ENCODE data around the gene NECTIN1.

The NECTIN1 gene

DNA sequence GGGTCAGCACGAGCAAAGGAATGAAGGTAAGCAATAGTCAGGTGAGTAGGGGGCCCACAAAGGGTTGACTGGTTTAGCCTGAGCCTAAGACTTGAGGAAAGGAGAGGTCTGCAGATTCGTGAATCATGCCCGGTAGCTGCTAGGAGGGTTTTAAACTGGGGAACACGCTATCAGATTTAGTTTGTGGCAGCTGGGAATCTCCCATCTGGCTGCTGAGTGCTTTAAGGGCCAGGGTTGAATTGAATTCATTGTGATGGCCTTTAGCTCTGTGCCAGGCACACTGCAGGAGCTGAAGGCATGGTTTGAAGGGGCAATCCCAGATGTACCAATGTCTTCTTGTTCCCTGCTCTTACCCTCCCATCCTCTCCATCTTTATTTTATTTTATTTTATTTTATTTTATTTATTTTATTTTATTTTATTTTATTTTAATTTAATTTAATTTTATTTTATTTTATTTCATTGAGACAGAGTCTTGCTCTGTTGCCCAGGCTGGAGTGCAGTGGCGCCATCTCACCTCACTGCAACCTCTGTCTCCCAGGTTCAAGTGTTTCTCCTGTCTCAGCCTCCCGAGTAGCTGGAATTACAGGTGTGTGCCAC is 1.9 kb upstream of the NECTIN1 start:
- DNase-seq (ENCODE audit: low read depth in 2 of 2), result no peak

GRCh38 chr11:119729951-119730613 is 1.1 kb upstream of the NECTIN1 start:
- no peak for DNase-seq (ENCODE audit: low read depth in 2 of 2)

DNA sequence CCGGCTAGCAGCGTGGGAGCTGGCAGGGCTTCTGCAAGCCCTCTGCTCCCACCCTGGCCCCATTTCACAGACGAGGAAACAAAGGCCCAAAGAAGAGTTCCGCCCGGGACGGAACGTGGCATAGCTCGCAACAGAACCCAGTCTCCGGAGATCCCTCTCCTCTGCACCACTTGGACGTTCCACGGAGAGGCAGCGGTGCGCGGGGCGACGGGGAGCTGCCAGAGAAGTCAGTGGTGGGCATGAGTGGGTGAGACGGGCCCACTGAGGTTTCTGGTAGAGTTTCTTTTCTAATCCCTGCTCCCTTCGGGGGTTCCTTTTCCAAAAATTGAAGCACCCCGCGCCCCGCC is 554 bp upstream of the NECTIN1 start:
- DNase-seq (ENCODE audit: low read depth in 2 of 2), result no peak

DNA sequence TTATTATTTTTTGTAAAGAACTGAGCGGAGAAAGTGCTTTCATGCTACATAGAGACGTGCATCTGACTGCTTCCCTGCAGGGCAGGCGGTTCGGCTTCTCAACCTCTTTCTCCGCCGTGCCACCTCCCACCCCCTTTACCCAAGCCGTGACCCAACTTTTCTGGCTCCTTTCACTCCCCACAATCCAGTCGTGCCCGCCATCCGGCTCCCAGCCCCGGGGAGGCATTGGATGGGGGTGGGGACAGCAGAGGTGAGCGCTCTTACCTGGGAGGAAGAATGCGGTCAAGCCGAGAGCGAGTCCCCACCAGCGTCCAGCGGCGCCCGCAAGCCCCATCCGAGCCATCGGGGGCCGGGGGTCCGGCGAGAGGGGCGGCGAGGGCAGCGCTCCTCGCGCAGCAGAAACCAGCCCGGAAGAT is 781 bp downstream of the NECTIN1 start:
- DNase-seq (ENCODE audit: low read depth in 2 of 2), result no peak

GRCh38 chr11:119727523-119728151 is 1.4 kb downstream of the NECTIN1 start:
- DNase-seq (ENCODE audit: low read depth in 2 of 2), result no peak

DNA sequence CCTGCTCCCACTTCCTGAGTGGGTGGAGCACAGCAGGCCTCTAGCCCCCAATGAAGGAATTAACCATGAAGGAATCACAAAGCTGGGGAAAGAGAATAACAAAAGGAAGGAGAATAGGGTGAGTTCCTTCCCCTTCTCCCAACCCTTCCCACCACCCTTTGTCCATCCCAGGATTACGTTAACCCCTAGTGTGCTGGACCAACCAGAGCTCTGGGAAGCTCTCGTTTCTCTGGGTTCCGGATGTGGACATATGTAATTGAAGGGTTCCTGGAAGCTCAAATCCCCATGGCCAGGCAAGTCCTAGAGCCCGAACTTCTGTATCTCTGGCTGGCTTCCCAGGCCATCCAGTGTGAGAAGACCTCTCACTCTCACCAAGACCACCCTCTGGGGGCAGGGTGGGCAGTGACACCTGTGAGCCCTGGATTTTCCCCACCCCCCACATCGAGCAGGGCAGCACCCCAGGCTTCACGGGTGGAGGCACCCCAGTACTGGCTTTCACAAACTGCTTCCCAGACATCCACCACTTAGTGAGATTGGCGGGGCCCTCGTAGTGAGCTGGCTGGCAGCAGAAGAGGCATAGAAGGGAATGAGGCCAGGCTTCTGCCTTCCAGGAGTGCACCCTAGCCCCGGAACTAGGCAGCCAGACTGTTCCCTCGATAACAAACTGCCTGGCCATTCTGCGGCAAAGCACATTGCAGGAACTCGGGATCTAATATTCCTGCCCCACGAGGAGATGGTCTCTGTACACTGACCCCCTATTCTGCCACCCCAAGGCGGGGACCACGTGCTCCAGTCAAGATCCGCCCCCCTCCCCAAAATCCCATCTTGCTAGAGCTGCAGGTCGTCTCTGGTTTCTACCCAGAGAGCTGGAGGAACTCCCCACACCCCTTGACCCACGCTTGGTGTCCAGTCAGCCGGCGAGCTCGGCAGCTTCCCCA is 2.1 kb downstream of the NECTIN1 start:
- no peak for DNase-seq (ENCODE audit: low read depth in 2 of 2)

DNA sequence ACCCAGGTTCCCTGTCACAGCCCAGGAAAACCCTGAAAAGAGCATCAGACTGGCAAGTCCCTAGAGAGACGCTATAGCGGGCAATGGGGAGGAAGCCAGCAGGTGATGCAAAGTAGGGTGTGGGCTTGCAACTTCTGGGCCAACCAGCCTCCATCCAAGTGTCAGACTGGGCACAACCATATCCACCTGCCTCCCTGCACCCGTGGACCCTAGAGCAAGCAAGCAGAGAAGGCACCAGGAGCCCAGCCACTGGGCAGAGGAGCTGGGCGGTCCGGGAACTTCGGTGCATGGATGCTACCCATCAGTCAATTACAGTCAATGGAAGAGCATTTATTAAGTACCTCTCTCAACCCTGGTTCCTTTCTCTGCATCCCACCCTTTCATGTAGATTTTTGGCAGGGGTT is 2.8 kb downstream of the NECTIN1 start:
- no peak for DNase-seq (ENCODE audit: low read depth in 2 of 2)

- no peak for DNase-seq (ENCODE audit: low read depth in 2 of 2)
These were observed 4.0 kb downstream of the NECTIN1 start for GRCh38 chr11:119724956-119725355.

- DNase-seq (ENCODE audit: low read depth in 2 of 2), result no peak
These were observed 5.1 kb downstream of the NECTIN1 start for GRCh38 chr11:119723952-119724325.

- DNase-seq (ENCODE audit: low read depth in 2 of 2), result no peak
These were observed 5.6 kb downstream of the NECTIN1 start for GRCh38 chr11:119723243-119723951.

DNA sequence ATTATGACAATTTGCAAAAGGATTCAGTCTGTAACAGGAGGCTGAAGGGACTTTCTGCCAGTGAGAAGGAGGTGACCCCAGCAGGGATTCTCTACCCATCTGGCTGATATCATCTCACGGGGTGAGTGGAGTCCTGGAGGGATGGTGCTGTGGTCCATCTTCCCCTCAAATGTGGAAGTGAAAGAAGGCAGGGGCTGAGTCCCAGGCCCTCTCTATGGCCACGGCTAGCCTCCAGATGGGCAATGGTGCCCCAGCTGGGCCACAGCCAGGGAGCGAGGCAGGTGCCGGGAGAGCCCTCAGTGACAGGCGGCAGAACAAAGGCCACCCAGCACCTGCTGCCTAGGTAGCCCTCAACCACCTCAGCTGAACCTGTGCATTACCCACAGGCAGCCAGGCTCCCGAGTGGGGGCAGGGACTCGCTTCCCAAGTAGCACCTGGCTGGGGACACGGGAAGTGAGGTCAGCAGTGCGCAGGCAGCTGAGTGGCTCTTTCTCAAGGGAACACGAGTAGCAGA is 6.7 kb downstream of the NECTIN1 start:
- DNase-seq (ENCODE audit: low read depth in 2 of 2), result no peak

GRCh38 chr11:119721129-119722120 is 7.6 kb downstream of the NECTIN1 start:
- no peak for DNase-seq (ENCODE audit: low read depth in 2 of 2)

- DNase-seq (ENCODE audit: low read depth in 2 of 2), result no peak
These were observed 8.6 kb downstream of the NECTIN1 start for GRCh38 chr11:119720311-119720913.

DNA sequence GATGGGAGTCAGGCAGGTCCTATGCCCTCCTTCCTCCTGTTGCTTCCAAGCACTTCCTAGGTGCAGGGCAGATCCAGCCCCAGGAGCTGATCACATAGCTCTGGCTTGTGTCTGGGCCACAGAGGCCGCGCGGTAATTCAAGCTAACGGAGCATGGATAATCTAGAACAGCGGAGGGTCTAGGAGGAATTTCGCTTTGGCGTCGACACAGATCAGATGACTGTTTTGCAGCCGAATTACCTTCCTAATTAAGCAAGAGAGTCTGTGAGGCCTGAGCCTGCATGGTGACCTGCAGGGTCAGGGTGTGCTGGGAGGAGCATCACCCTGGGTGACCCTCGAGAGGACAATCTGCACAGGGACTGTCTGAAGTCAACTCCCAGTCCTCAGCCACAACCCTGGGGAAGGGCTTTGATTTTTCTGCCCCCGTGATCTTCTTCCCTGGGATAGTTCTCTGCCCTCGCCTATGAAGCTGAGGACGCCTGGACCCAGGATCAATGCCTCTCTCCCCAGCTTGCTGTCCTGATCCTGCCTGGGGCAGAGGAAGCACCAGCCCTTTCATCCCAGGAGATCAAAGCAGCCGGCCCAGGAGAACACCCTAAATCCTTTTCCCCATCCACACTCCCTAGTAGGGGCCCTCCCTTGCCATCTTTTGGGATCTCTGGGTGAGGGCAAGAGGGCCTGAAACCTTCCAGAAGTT is 11.0 kb downstream of the NECTIN1 start:
- DNase-seq (ENCODE audit: low read depth in 2 of 2), result no peak

DNA sequence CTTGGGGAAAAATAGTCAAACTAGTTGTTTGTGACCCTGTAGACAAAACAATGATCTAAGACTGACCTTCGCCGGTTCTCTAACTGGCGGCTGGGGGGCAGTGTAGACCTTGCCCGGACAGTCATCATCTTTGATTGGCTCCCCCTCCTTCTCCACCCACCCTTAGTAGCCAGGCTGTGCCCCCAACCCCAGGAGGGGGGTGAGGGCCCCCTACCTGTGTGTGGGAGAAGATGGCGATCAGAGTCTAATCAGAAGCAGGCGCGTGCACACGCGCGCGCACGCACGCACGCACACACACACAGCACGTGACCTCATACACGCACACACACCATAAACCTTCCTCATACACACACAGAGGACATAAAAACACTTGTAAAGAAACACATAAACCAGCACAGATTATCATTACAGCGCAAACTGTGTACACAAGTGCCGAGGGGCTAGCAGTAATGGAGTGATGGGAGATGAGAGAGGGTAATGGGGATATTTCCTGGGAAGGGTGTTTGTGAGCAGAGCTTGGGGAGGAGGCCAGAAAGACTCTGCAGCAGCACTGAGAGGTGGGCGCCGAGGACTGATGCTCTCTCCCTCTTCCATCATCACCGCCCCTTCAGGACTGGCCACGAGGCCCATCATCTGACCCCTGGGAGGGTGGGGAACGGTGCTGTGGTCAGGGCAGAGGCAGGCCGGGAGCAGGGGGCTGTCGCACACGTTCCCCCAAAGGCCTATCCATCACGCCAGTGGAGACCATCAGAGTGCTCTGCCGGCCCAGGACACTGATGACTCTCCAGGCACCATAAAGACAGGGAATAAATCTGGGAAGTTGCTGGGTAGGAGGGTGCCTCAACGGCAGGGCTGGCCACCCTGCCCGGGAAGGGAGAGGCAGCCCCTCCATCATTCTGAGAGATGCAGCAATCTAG is 12.2 kb downstream of the NECTIN1 start:
- DNase-seq (ENCODE audit: low read depth in 2 of 2), result no peak

DNA sequence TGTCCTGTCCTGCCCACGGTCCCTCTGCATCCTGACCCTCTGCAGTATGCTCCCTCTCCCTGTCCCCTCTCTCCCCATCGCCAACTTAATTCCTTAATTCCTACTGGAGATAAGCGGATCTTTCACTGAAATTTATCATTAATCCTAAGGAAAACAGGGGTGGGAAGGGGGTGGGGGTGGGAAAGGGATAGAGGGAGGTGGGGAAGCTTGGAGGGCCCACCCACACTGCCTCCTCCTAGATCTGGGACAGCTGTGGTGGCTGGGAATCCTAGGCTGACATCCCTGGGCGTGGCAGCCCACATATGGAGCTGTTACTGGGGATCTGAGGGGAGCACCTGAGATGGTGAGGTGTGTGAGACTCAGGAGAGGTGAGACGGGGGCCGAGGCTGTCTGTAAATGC is 14.4 kb downstream of the NECTIN1 start:
- no peak for DNase-seq (ENCODE audit: low read depth in 2 of 2)

DNA sequence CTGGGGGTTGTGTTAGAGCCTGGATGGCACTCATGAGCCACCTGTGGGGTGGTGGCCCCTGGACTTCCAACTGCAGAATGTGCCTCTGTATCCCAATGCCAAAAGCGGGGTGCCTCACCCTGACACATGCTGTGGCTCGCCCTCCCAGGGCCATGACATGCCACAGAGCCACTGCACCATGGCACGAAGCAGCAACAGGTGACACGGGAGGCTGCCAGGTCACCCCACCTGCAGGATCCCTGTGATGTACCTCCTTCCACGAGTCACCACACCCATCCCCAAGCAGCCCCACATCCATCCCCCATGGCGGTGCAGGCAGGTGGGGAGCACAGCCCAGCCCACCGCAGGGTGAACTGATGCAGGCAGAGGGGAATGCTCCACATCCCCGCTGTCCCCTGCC is 14.8 kb downstream of the NECTIN1 start:
- DNase-seq (ENCODE audit: low read depth in 2 of 2), result no peak

DNA sequence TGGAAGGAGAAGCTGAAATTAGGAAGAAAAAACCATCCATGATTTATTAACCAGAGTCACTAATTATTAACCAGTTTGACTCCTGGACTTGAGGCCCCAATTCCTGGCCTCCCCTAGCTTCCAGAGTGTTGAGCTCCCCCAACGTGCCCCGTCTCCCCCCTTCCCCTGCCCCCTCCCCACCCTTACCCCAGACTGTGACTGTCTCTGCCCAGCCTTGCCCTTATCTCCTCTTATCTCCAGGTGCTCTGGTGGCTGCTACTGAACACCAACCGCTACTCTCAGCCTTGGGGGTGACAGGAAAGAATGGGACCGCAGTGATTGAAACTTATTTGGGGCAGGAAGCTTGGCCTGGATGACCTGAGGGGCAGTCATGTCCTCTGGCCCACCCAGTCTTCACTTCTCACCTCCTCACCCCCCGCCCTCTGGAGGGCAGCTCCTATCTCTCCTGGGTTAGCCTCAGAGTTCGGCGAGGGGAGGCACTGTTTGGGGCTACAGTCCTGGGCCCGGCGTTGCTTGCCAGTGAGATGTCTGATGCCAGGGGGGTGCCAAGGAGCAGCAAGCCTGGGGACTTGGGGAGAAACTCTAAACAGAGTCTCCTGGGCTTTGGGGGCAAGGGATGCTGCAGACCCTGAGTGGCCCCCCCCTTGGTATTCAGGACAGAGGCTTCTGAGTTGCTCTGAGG is 15.5 kb downstream of the NECTIN1 start:
- no peak for DNase-seq (ENCODE audit: low read depth in 2 of 2)

Measured in stimulated activated CD4-positive, alpha-beta T cell treated with anti-CD3 and anti-CD28 coated beads, Interleukin-15, amount 100 ng/mL, for 48 hours (primary cell).